H1 (cell line): ENCODE data around the gene OR12D1. TPM values are rescaled to one million over a fixed set of nuclear protein-coding genes. Genes with fewer than 3 reads are reported as not detected.

Experiments used
- CTCF ChIA-PET: fragments of 300-600 bp; sonication (Branson Sonifier 250); formaldehyde crosslinking; loops from one replicate; lab custom pipeline; 2021; ENCODE audit not compliant: partially characterized antibody; lab: Charles Lee
- POLR2A ChIA-PET: fragments of 300-600 bp; sonication (Branson Sonifier 250); formaldehyde crosslinking; loops from one replicate; lab custom pipeline; 2021; ENCODE audit warnings: inconsistent platforms; ENCODE audit not compliant: partially characterized antibody; lab: Charles Lee
- DNase-seq, 2 experiments: peaks; one replicate each; pipeline versions ENCODE4 v3.0.0 to v3.0.0-alpha.2; 2010 to 2022; ENCODE audit warnings: low spot score in 2 of 2, low read depth in 1 of 2, mixed read lengths in 1 of 2
- FAIRE-seq: peaks from 2 replicates; lab custom pipeline; 2011; peaks lifted over from hg19 to GRCh38; lab: Jason Lieb, UNC
- H2AFZ ChIP-seq: 2 replicates; pipeline ENCODE4 v1.8.1; 2012; ENCODE audit warnings: low read length, inconsistent platforms
- H2AK5ac ChIP-seq: 2 replicates; pipeline ENCODE4 v1.6.1; 2013; ENCODE audit warnings: low read depth, low read length
- H2BK120ac ChIP-seq: replicated peaks from 2 replicates; pipeline ENCODE3; 2013; ENCODE audit warnings: low read depth, low read length, inconsistent platforms
- H2BK12ac ChIP-seq: 2 replicates; pipeline ENCODE4 v1.6.1; 2013; ENCODE audit warnings: low read depth, low read length
- H2BK15ac ChIP-seq: 2 replicates; pipeline ENCODE4 v1.6.1; 2013; ENCODE audit warnings: low read length
- H2BK20ac ChIP-seq: 2 replicates; pipeline ENCODE4 v1.6.1; 2013; ENCODE audit warnings: low read length
- H2BK5ac ChIP-seq: 2 replicates; pipeline ENCODE4 v1.6.1; 2013; ENCODE audit warnings: low read depth, low read length
- H3K14ac ChIP-seq: 2 replicates; pipeline ENCODE4 v1.6.1; 2013; ENCODE audit warnings: inconsistent platforms; ENCODE audit not compliant: insufficient read length
- H3K18ac ChIP-seq: 2 replicates; pipeline ENCODE4 v1.6.1; 2013; ENCODE audit warnings: low read length; ENCODE audit errors: extremely low read depth
- H3K23ac ChIP-seq: 2 replicates; pipeline ENCODE4 v1.6.1; 2013; ENCODE audit warnings: inconsistent platforms; ENCODE audit not compliant: insufficient read length
- H3K23me2 ChIP-seq: 2 replicates; pipeline ENCODE4 v1.6.1; 2013; ENCODE audit warnings: low read depth, low read length
- H3K27ac ChIP-seq: 2 replicates; pipeline ENCODE4 v1.6.1; 2011; ENCODE audit warnings: low read depth, low read length, inconsistent platforms
- H3K27me3 ChIP-seq, 4 experiments: replicated peaks in 1 of 4; 1 replicate in 1 of 4; 2 replicates in 3 of 4; pipeline versions ENCODE4 v1.6.1 to v1.8.1; 2011 to 2013; ENCODE audit warnings: low read length in 3 of 4, mild to moderate bottlenecking in 3 of 4, inconsistent platforms in 2 of 4, mixed read lengths in 2 of 4, moderate library complexity in 1 of 4; ENCODE audit not compliant: control insufficient read depth in 3 of 4, insufficient read depth in 3 of 4; ENCODE audit errors: extremely low read depth in 1 of 4
- H3K36me3 ChIP-seq, 4 experiments: 2 replicates each; pipeline versions ENCODE4 v1.6.1 to v1.8.1; 2011 to 2013; ENCODE audit warnings: mild to moderate bottlenecking in 4 of 4, low read length in 3 of 4, moderate library complexity in 2 of 4, control low read depth in 1 of 4, inconsistent platforms in 1 of 4; ENCODE audit not compliant: insufficient read depth in 4 of 4, control insufficient read depth in 2 of 4
- H3K4ac ChIP-seq: replicated peaks from 2 replicates; pipeline ENCODE3; 2013; ENCODE audit warnings: low read length, low read depth, mixed read lengths, inconsistent platforms; ENCODE audit not compliant: insufficient read length
- H3K4me1 ChIP-seq, 4 experiments: replicated peaks in 1 of 4; 1 replicate in 1 of 4; 2 replicates in 3 of 4; pipeline versions ENCODE4 v1.6.1 to v1.8.1; 2011 to 2013; ENCODE audit warnings: low read length in 3 of 4, inconsistent platforms in 2 of 4, mixed read lengths in 1 of 4; ENCODE audit not compliant: insufficient read depth in 4 of 4, control insufficient read depth in 3 of 4
- H3K4me2 ChIP-seq, 2 experiments: 2 replicates each; pipeline versions ENCODE4 v1.6.1 to v1.8.1; 2011 to 2013; ENCODE audit warnings: low read depth in 2 of 2, low read length in 2 of 2, control low read depth in 1 of 2, inconsistent platforms in 1 of 2, mild to moderate bottlenecking in 1 of 2; ENCODE audit not compliant: insufficient read depth in 1 of 2
- H3K4me3 ChIP-seq, 4 experiments: fragments of 200-600, 300-600 bp in 1 of 4; sonication (generic), shearing (Covaris generic), sonication (Bioruptor Twin) in 1 of 4; 2 replicates each; pipeline versions ENCODE4 v1.5.1 to v1.8.1; 2011 to 2016; ENCODE audit warnings: low read length in 4 of 4, low read depth in 3 of 4, control low read depth in 2 of 4, inconsistent platforms in 2 of 4, mild to moderate bottlenecking in 2 of 4, mixed read lengths in 1 of 4, moderate library complexity in 1 of 4; ENCODE audit not compliant: insufficient read depth in 2 of 4; ENCODE audit errors: extremely low read depth in 1 of 4
- H3K56ac ChIP-seq: replicated peaks from 2 replicates; pipeline ENCODE3; 2013; ENCODE audit warnings: low read depth, mild to moderate bottlenecking, mixed read lengths, low read length, inconsistent platforms; ENCODE audit not compliant: insufficient read length
- H3K79me1 ChIP-seq: 2 replicates; pipeline ENCODE4 v1.6.1; 2013; ENCODE audit warnings: low read depth, low read length, control low read depth
- H3K79me2 ChIP-seq, 2 experiments: 2 replicates each; pipeline versions ENCODE4 v1.6.1 to v1.8.1; 2012 to 2013; ENCODE audit warnings: low read length in 2 of 2, mild to moderate bottlenecking in 2 of 2, inconsistent platforms in 1 of 2; ENCODE audit not compliant: insufficient read depth in 2 of 2, control insufficient read depth in 1 of 2
- H3K9ac ChIP-seq, 4 experiments: replicated peaks in 1 of 4; 1 replicate in 1 of 4; 2 replicates in 3 of 4; pipeline versions ENCODE4 v1.6.1 to v1.8.1; 2011 to 2013; ENCODE audit warnings: low read depth in 3 of 4, low read length in 3 of 4, control low read depth in 2 of 4, mild to moderate bottlenecking in 2 of 4, moderate library complexity in 2 of 4, inconsistent platforms in 1 of 4; ENCODE audit errors: extremely low read depth in 1 of 4
- H3K9me3 ChIP-seq, 2 experiments: 2 replicates each; pipeline versions ENCODE4 v1.6.1 to v1.8.1; 2012 to 2013; ENCODE audit warnings: mild to moderate bottlenecking in 2 of 2, moderate library complexity in 2 of 2, control low read depth in 1 of 2, inconsistent platforms in 1 of 2, low read depth in 1 of 2, low read length in 1 of 2, mixed read lengths in 1 of 2; ENCODE audit not compliant: insufficient read depth in 2 of 2
- H4K20me1 ChIP-seq, 2 experiments: replicated peaks in 1 of 2; 2 replicates each; pipeline versions ENCODE3 to v1.8.1; 2011 to 2013; ENCODE audit warnings: inconsistent platforms in 2 of 2, low read length in 2 of 2, mild to moderate bottlenecking in 1 of 2; ENCODE audit not compliant: insufficient read depth in 2 of 2, control insufficient read depth in 1 of 2
- H4K5ac ChIP-seq: 2 replicates; pipeline ENCODE4 v1.6.1; 2013; ENCODE audit warnings: low read length, low read depth, mixed read lengths, inconsistent platforms; ENCODE audit not compliant: insufficient read length
- H4K8ac ChIP-seq: 2 replicates; pipeline ENCODE4 v1.8.0; 2013; ENCODE audit warnings: mild to moderate bottlenecking, moderate library complexity, low read length, inconsistent platforms; ENCODE audit not compliant: insufficient read depth; ENCODE audit errors: extremely low read depth
- H4K91ac ChIP-seq: replicated peaks from 2 replicates; pipeline ENCODE3; 2013; ENCODE audit warnings: low read length, mixed read lengths, inconsistent platforms; ENCODE audit not compliant: insufficient read length
- EP300 ChIP-seq, 2 experiments: IDR thresholded peaks; 1 replicate in 1 of 2; 2 replicates in 1 of 2; pipeline ENCODE4 v1.6.1; 2011 to 2012; ENCODE audit warnings: low read depth in 2 of 2, low read length in 2 of 2, mild to moderate bottlenecking in 2 of 2, borderline replicate concordance in 1 of 2, inconsistent platforms in 1 of 2, moderate library complexity in 1 of 2
- GTF2F1 ChIP-seq: IDR thresholded peaks from 2 replicates; pipeline ENCODE4 v1.6.1; 2012; ENCODE audit warnings: low read depth, low read length, improper control_type of control experiment, borderline replicate concordance
- HDAC2 ChIP-seq, 2 experiments: fragments of 300-600 bp in 1 of 2; sonication (generic) in 1 of 2; IDR thresholded peaks; 2 replicates each; pipeline ENCODE4 v1.6.1; 2011 to 2012; ENCODE audit warnings: low read depth in 2 of 2, low read length in 2 of 2, mild to moderate bottlenecking in 2 of 2, moderate library complexity in 2 of 2, borderline replicate concordance in 1 of 2, inconsistent platforms in 1 of 2
- HDAC6 ChIP-seq: IDR thresholded peaks from one replicate; pipeline ENCODE4 v1.7.1; 2012; ENCODE audit warnings: low read depth, mild to moderate bottlenecking, inconsistent platforms, low read length, moderate library complexity
- NRF1 ChIP-seq: IDR thresholded peaks from 2 replicates; pipeline ENCODE4 v1.6.1; 2011; ENCODE audit warnings: mild to moderate bottlenecking, low read depth, low read length, improper control_type of control experiment
- PHF8 ChIP-seq: fragments of 200-600 bp; sonication (generic); conservative IDR thresholded peaks from 2 replicates; pipeline ENCODE4 v1.7.1; 2012; ENCODE audit warnings: low read depth, mild to moderate bottlenecking, inconsistent platforms, low read length, moderate library complexity
- POLR2AphosphoS5 ChIP-seq: IDR thresholded peaks from 2 replicates; pipeline ENCODE4 v1.6.1; 2011; ENCODE audit warnings: low read depth, low read length
- SIRT6 ChIP-seq: IDR thresholded peaks from one replicate; pipeline ENCODE4 v1.7.1; 2012; ENCODE audit warnings: low read length, inconsistent platforms
- TCF12 ChIP-seq: IDR thresholded peaks from 2 replicates; pipeline ENCODE4 v1.6.1; 2011; ENCODE audit warnings: low read depth, mild to moderate bottlenecking, low read length
- ZNF274 ChIP-seq: IDR thresholded peaks from 2 replicates; pipeline ENCODE4 v1.7.0; 2012; ENCODE audit warnings: low read length, borderline replicate concordance; ENCODE audit errors: extremely low read depth
- WGBS, 2 experiments: shearing (Covaris generic) in 1 of 2; methylation state at CpG; one replicate each; pipeline versions ENCODE4 v1.1.6 to v1.1.7; 2013 to 2015; ENCODE audit warnings: low lambda C conversion rate in 2 of 2, mixed read lengths in 2 of 2, inconsistent platforms in 1 of 2, low coverage in 1 of 2, missing lambda C conversion rate in 1 of 2; ENCODE audit not compliant: insufficient replicate concordance in 2 of 2, insufficient coverage in 1 of 2, insufficient read length in 1 of 2; ENCODE audit errors: extremely low coverage in 1 of 2, missing lambda C conversion rate in 1 of 2; 5-methylcytosine and 5-hydroxymethylcytosine counted together
- polyA plus RNA-seq, 7 experiments: library from polyadenylated mRNA; depleted of rRNA in 3 of 7; stranded (reverse) in 5 of 7; unstranded in 2 of 7; fragments of >200 nt in 5 of 7; fragments of 200-250 nt in 2 of 7; gene quantifications; 1 replicate in 5 of 7; 2 replicates in 1 of 7; 4 replicates in 1 of 7; pipeline versions ENCODE4 v1.2.1 to v1.2.3, GENCODE V29; 2011 to 2013; ENCODE audit warnings: missing spikeins in 2 of 7, mixed read lengths in 2 of 7
- total RNA-seq: library from RNA; stranded (reverse); fragmentation: NEBNext Ultra II Directional; extraction: Animal tissue kit (Norgen Biotek cat#: 25700); gene quantifications from 2 replicates; pipeline ENCODE4 v1.2.1, GENCODE V29; 2021
- TF ChIP-seq, protein P1 (sequence below): IDR thresholded peaks from 2 replicates; pipeline ENCODE4 v1.6.1; 2012; ENCODE audit warnings: low read length, inconsistent platforms

The OR12D1 gene
- total and polyA plus RNA-seq, 2 of the 8 experiments (the other 6 are each of a cell fraction or from before 2014, with no cell fraction given) = not detected

DNA sequence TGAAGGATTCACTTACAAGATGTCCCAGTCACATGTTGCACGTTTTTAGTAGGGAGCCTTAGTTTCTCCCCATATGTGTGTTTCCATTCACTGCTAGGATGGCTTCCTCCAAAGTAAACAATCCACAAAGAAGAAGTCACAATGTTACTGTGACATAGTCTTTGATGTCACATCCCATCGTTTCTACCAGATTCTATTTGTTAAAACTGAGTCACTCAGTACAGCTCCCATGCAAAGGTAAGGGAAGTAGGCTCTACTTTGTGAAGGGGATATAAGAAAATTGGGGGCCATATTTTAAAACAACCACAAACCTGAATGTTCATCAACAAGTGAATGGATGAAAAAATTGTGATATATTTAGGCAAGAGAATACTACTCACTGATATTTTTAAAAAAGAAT lies 42.2 kb downstream of the OR12D1 start, which contains the start of the genes OR11A1 and OR2H1:
OR11A1 (minus strand) TSS at position 101 of the 400 bp plus-strand sequence. CDS start 29,430 bp downstream, outside the sequence.
OR2H1 (plus strand) TSS at position 185 of the 400 bp plus-strand sequence. CDS start 4,615 bp downstream, outside the sequence.
- 83% methylated on average over 2 of the region's 2 CpGs; no CpG with 5 or more reads in 1 of the 2 experiments for WGBS, 2 experiments
- FAIRE-seq (no peak), DNase-seq (no peak)
- no peak within 1 kb of the TSS for H3K14ac ChIP-seq
- H2BK12ac ChIP-seq = no peak within 1 kb of the TSS
- H3K9ac ChIP-seq = no peak within 1 kb of the TSS
- H4K5ac ChIP-seq = no peak within 1 kb of the TSS
- TF ChIP-seq PHF8 (no peak), HDAC2 (IDR thresholded peaks at IDR 0.05; ENCODE audit: borderline replicate concordance in 1 of 2, low read depth in 2 of 2, low read length in 2 of 2) (no peak), GTF2F1 (no peak), POLR2AphosphoS5 (no peak), ZNF274 (no peak), TCF12 (no peak), HDAC6 (no peak), EP300 (IDR thresholded peaks at IDR 0.05; ENCODE audit: borderline replicate concordance in 1 of 2, low read depth in 2 of 2, low read length in 2 of 2) (no peak), NRF1 (no peak), SIRT6 (no peak)
- TF ChIP-seq, protein P1, sequence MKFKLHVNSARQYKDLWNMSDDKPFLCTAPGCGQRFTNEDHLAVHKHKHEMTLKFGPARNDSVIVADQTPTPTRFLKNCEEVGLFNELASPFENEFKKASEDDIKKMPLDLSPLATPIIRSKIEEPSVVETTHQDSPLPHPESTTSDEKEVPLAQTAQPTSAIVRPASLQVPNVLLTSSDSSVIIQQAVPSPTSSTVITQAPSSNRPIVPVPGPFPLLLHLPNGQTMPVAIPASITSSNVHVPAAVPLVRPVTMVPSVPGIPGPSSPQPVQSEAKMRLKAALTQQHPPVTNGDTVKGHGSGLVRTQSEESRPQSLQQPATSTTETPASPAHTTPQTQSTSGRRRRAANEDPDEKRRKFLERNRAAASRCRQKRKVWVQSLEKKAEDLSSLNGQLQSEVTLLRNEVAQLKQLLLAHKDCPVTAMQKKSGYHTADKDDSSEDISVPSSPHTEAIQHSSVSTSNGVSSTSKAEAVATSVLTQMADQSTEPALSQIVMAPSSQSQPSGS = no peak
- H2BK120ac ChIP-seq = no peak within 1 kb of the TSS
- POLR2A ChIA-PET = no interaction called here
- no peaks in the 10 kb centered on the region for H3K36me3 ChIP-seq
- no peak within 1 kb of the TSS for H3K23ac ChIP-seq
- H4K20me1 ChIP-seq = no peaks in the 10 kb centered on the region
- no peaks in the 10 kb centered on the region for H3K4me1 ChIP-seq
- H3K79me2 ChIP-seq = no peaks in the 10 kb centered on the region
- no peaks in the 10 kb centered on the region; a peak in 1 of 7 replicates for H3K27me3 ChIP-seq
- no peak within 1 kb of the TSS for H3K18ac ChIP-seq
- no peak within 1 kb of the TSS for H2BK5ac ChIP-seq
- no peak within 1 kb of the TSS for H2AK5ac ChIP-seq
- no peaks in the 10 kb centered on the region for H3K9me3 ChIP-seq
- no peak within 1 kb of the TSS for H4K8ac ChIP-seq
- H3K23me2 ChIP-seq = no peaks in the 10 kb centered on the region
- CTCF ChIA-PET = interaction anchor here (0.8 kb wide), 1 partner anchor 13 kb away, joined by 3 read pairs; no protein-coding TSS in a partner anchor
- no peaks in the 10 kb centered on the region for H3K79me1 ChIP-seq
- H2AFZ ChIP-seq = no peak within 1 kb of the TSS
- no peak within 1 kb of the TSS for H3K4me2 ChIP-seq
- H4K91ac ChIP-seq = no peak within 1 kb of the TSS
- no peak within 1 kb of the TSS for H2BK15ac ChIP-seq
- no peak within 1 kb of the TSS for H3K4me3 ChIP-seq
- H2BK20ac ChIP-seq = no peak within 1 kb of the TSS
- H3K56ac ChIP-seq = no peak within 1 kb of the TSS
- no peak within 1 kb of the TSS for H3K27ac ChIP-seq
- no peak within 1 kb of the TSS for H3K4ac ChIP-seq
